ENCODE measurements around the gene NF1.
"Not testable (repeated sequence)": the region's sequence is repeated elsewhere in the genome, so short reads cannot be mapped to it uniquely, and the experiment has no call there.

The NF1 gene

GRCh38 chr17:31134576-31134975 is 39.8 kb downstream of the NF1 start:
- no peak for DNase-seq

- no peak for DNase-seq
Measured at GRCh38 chr17:31136319-31136718, 41.5 kb downstream of the NF1 start.

- no peak for DNase-seq
Measured at GRCh38 chr17:31140111-31140510, 45.3 kb downstream of the NF1 start.

GRCh38 chr17:31144428-31144827 is 49.7 kb downstream of the NF1 start:
- no peak for DNase-seq

- DNase-seq, result no peak
Measured at GRCh38 chr17:31144836-31145235, 50.1 kb downstream of the NF1 start.

GRCh38 chr17:31147507-31148202 is 52.9 kb downstream of the NF1 start:
- DNase-seq, result no peak

- DNase-seq, result no peak
Measured at GRCh38 chr17:31148205-31148604, 53.4 kb downstream of the NF1 start.

GRCh38 chr17:31152271-31152670 is 57.5 kb downstream of the NF1 start:
- no peak for DNase-seq

GRCh38 chr17:31155208-31155810 is 60.5 kb downstream of the NF1 start:
- no peak for DNase-seq

GRCh38 chr17:31156326-31156725 is 61.5 kb downstream of the NF1 start:
- no peak for DNase-seq

- DNase-seq, result not testable (repeated sequence)
Measured at GRCh38 chr17:31156864-31157263, 62.1 kb downstream of the NF1 start.

- DNase-seq, result peak; percentile 18
Measured at GRCh38 chr17:31158746-31159377, 64.1 kb downstream of the NF1 start.

GRCh38 chr17:31163091-31163781 is 68.5 kb downstream of the NF1 start:
- DNase-seq, result no peak

- DNase-seq, result no peak
Measured at GRCh38 chr17:31167111-31167510, 72.3 kb downstream of the NF1 start.

GRCh38 chr17:31171701-31172100 is 76.9 kb downstream of the NF1 start:
- no peak for DNase-seq

- DNase-seq, result no peak
Measured at GRCh38 chr17:31172388-31172787, 77.6 kb downstream of the NF1 start.

- DNase-seq, result no peak
Measured at GRCh38 chr17:31174215-31174614, 79.4 kb downstream of the NF1 start.

- DNase-seq, result no peak
Measured at GRCh38 chr17:31175237-31175636, 80.5 kb downstream of the NF1 start.

GRCh38 chr17:31176143-31176542 is 81.4 kb downstream of the NF1 start:
- not testable (repeated sequence) for DNase-seq

GRCh38 chr17:31178951-31179350 is 84.2 kb downstream of the NF1 start:
- DNase-seq, result not testable (repeated sequence)

GRCh38 chr17:31195305-31195704 is 100.5 kb downstream of the NF1 start:
- DNase-seq, result no peak

- DNase-seq, result no peak
Measured at GRCh38 chr17:31198026-31198425, 103.2 kb downstream of the NF1 start.

- not testable (repeated sequence) for DNase-seq
Measured at GRCh38 chr17:31198666-31199065, 103.9 kb downstream of the NF1 start.

GRCh38 chr17:31200287-31200686 is 105.5 kb downstream of the NF1 start:
- DNase-seq, result no peak
